ENCODE results near the gene MID1IP1.
A peak's percentile ranks its signal among the peaks of the same experiment; 100 is the strongest.

Gene MID1IP1

GRCh38 chrX:38816155-38816554 is 14.9 kb downstream of the MID1IP1 start:
- peak; percentile 31 for DNase-seq

DNA sequence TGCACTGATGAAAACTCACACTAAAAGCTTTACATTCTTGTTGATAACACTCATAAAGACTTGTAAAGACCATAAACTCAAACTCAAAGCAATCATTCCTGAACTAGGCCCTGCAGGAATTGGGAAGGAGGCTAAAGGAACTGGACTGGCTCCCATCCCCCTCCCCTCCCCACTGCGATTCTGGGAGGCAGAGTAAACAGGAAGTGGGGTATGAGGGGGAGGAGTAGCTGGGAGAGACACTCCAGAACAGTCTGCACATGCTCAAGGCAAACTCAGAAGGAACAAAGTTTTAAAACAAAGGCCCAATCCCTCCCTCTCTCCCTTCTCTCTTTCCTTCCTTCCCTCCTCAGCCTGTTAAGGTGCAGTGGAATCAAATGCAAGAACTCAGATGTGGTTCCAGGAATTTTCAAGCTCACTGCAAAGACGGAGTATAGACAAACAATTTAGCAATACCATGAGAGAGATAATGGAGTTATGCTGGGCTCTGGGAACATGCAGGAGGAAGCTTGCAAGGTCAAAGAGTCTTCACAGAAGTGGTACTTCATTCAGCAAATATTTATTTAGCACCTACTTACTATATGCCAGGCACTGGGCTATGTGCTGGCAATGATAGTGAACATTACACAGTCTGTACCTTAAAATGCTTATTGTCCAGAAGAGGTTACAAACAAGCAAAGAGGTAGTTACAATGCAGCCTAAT is 15.9 kb downstream of the MID1IP1 start:
- DNase-seq: peak; percentile 77

DNA sequence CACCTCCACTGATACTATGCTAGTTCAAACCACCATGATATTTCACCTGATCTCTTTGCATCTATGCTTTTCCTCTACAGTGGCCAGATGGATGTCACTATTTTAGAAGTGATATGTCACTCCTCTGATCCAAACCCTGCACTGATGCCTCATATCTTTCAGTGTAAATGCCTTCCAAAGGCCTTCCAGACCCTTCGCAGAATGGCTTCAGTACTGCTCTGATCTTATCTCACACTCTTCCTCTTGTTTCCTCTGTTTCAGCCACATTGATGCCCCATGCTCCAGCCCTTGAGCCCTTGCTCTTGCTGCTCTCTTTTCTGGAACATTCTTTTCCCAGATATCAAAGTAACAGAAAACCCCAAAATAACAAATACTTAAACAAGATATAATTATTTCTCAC is 17.9 kb downstream of the MID1IP1 start:
- no peak for DNase-seq

- DNase-seq: no peak
Measured at GRCh38 chrX:38819709-38820108, 18.4 kb downstream of the MID1IP1 start.

GRCh38 chrX:38820751-38821150 is 19.5 kb downstream of the MID1IP1 start:
- DNase-seq: no peak

DNA sequence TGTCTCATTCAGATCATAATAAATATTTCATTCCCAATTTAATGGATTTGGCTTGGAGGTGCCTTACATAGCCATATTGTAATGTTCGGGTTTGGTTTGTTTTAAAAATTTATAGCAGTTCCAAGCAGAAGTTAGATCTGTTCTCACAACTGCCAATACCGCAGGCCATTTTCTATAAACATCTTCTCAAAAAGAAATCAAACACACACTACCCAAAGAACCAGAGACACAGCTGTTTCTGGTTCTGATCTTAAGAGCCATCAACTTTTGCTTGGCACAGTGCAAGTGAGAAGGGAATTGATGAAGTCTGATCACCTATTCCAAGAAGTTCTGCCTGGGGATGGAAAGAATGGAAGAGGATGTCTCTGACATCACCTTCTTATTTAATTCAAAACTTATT is 22.9 kb downstream of the MID1IP1 start:
- no peak for DNase-seq

DNA sequence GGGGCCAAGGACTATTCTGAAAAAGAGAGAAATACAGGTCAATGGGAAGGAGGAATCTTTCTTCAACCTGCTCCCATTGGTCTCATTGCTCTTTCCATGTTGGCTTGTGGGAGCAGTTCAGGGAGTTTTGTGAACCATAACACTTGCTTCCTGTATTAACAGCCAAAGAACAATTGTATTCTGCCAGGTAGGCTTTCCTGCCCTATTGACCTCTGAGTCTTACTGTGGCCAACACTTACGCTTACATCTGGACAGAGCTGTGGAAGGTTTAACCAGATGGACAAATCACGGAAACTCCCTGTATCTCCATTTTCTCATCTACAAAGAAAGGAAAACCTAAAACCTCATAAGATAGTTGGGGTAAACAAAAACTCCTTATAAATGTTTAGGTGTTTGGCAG is 30.7 kb downstream of the MID1IP1 start:
- DNase-seq: no peak

DNA sequence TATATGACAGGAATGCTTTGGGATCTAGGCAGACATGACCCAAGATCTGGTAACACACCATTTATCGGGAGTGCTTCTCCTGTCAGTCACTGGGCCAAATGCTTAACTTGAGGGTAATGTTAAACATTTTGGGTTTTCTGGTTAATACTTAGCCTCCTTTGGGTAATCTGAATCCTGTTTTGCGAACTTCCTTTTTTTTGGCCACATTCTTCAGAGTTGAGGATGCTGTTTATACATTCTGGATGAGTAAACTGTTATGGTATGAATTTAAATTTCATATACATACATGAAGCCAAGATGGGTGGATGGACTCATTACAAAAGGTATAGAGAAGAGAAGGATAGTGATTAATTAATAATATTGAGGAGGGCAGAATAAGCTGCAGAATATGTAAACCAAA is 36.1 kb downstream of the MID1IP1 start:
- no peak for DNase-seq

DNA sequence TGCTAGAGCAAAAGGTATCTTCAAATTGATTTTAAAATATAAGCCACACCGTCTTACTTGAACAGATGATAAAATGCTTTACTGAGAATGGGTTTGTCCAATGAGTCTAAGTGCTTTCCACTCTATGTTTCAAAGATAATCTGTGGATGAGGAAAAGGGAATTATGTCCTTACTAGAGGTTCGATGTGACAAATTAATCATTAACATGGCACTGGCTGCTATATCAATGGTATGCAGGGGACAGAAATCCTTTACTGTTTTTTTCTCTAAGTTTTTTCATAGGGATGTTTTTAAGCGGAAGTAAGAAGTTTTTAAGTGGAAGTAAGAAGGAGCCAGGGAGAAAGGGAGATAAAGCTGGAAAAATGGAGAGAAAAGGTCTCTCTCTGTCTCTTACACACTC is 38.0 kb downstream of the MID1IP1 start:
- no peak for DNase-seq

DNA sequence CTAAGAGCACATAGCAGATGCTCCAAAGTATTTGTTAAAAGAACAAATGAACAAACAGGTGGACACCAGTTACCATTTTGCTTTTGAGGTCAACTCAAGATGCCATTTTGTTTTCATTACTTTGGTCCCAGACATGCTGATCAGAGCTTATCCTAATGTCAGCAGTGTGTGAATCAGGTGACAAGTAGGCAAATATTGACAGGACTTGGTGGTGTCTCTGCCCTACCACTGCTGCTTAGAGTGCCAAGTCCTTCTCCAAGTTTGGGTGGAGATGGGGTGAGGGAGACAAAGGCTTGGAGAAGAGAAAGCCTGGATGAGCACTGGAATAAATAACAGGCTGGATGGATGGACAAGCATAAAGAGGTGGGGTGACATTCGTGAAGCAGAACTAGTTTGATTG is 38.7 kb downstream of the MID1IP1 start:
- no peak for DNase-seq

DNA sequence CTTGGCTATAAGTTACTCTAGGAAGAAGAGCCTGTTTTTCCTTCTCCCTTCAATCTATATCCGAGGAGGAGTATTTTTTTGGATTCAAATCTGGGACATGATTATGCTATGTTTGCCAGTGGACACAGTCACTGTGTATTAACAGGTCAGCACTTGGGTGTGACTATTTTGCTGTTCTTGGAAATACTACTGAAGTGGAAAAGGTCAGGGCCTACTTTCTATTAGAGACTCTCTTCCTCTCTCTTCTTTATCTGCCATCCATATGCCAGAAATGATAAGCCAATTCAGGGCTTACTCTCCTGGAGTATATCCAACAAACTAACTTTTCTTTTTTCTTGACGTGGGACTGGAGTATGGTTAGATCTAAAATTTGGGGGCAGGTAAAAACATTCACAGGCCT is 40.5 kb downstream of the MID1IP1 start:
- peak; percentile 77 for DNase-seq

GRCh38 chrX:38845426-38845825 is 44.2 kb downstream of the MID1IP1 start:
- DNase-seq: no peak

DNA sequence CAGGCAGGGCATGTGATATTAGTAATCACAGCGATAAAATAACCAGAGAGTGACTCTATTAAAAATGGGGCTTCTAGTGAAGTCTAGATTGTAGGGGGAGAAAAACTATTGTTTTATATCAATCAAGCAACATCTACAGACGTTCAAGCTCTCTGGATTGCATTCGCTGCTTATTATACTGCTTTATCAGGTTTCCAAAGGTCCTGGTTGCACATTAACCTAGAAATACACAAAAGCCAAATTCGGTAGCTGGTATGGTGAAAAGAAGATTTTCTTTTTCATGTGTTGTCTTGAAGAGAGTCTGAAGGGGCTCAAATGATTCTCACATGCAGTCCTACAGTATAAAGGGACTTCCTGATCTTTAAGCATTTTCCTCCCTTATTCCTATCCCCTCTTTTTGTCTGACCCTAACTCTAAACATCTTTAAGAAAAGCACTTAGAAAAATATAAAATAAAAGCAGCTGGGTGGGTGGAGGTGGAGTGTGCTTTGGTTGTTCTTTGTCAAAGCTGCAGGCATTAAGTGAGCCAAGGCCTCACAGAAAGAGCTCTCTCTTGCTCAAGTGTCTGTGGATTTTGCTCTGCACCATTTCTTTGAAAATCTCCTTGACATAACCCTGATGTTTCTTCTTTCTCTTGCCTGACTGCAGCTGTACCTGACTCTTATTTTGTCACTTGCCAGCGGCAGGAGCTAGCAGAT is 46.1 kb downstream of the MID1IP1 start:
- no peak for DNase-seq

- DNase-seq: no peak
Measured at GRCh38 chrX:38847903-38848230, 46.6 kb downstream of the MID1IP1 start.

DNA sequence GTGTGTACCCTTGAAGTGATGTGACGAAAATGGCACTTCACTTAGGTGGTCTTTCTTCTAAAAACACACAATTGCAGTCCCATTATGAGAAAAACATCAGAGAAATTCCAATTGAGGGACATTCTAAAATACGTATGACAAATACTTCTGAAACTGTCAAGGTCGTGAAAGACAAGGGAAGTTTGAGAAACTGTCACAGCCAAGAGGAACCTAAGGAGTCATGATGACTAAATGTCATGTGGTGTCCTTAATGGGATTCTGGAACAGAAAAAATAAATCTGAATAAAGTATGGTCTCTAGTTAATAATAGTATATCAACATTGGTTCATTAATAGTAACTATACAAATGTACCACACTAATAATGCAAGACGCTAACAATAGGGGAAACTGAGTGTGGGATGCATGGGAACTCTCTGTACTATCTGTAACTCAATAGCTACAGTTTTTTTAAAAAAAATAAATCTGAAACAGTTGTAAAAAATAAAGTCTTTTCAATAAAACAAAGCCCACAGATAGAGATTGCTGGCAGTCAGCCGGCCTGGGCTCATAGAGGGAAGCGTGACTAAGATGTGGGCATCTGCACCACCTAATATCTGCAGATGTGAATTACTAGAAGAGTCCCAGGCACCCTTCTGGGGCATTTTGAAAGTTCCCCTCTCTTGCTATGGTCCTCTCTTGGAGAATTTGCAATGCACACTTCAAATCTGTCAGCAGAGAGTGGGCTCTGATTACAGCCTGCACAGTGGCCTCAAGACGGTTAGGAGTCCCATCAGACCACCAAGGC is 47.6 kb downstream of the MID1IP1 start:
- DNase-seq: no peak

DNA sequence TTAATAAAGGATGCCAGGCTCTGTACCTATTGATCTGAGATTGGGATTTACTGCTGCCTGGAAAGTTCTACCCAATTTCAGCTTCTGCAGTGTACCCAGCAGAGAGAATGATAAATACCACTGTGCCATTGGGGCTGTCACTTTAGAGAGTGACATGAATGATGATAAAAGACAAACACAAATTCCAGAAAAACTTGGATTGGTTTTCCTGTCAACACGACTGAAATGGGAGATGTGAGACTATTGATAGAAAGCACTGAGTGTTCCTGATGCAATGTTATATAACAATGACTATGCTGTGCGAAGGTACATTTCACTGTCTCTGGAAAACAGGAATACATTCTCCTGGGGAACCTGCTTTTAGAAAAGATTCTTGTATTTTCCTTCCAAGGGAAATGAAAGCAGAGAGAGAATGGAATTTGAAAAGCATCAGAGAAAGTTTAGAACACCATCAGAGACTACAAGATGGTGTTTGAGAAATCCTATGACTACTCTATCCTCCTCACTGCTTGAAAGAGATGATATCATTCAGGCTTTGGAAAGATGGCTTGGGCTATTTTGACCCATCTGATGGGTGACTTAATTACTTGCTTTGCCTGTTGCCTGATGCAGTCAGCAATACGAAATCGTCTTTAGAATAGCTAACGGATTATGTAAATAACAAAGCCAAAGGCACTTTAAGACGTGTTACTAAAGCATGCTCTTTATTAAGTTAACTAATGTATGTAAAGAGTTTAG is 49.7 kb downstream of the MID1IP1 start:
- no peak for DNase-seq

DNA sequence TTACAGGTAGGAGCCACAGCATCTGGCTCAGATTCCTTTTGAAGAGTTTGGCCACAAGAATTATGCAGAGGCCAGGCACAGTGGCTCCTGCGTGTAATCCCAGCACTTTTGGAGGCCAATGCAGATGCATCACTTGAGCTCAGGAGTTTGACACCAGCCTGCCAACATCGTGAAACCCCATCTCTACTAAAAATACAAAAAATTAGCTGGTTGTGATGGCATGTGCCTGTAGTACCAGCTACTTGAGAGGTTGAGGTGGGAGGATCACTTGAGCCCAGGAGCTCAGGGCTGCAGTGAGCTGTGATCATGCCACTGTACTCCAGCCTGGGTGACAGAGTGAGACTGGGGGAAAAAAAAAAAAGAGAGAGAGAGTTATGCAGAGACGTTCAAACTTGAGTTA is 53.0 kb downstream of the MID1IP1 start:
- DNase-seq: no peak
